K562 (cell line): ENCODE results near the gene EML2. TPM values are rescaled to one million over a fixed set of nuclear protein-coding genes. Genes with fewer than 3 reads are reported as not detected.

Source experiments
- CBX8 ChIP-seq: fragments of 200-600 bp; sonication (generic); IDR thresholded peaks from 2 replicates; pipeline ENCODE4 v1.6.1; 2012; ENCODE audit warnings: borderline replicate concordance, mixed run types, low read depth, mild to moderate bottlenecking, moderate library complexity, mixed read lengths, low read length, control low read depth, inconsistent platforms; ENCODE audit not compliant: poor library complexity, severe bottlenecking; ENCODE audit errors: extremely low read depth
- GTF2F1 ChIP-seq: IDR thresholded peaks from 2 replicates; pipeline ENCODE4 v1.6.1; 2011; ENCODE audit warnings: low read depth, low read length, improper control_type of control experiment
- HOXB6 ChIP-seq: fragments of 250-450 bp; sonication (Bioruptor Pico); IDR thresholded peaks from 2 replicates; pipeline ENCODE4 v1.5.1; 2022; ENCODE audit warnings: mild to moderate bottlenecking, borderline replicate concordance
- KDM5B ChIP-seq: fragments of 200-600 bp; sonication (generic); IDR thresholded peaks from 2 replicates; pipeline ENCODE4 v1.6.1; 2012; ENCODE audit warnings: low read depth, mild to moderate bottlenecking, moderate library complexity, low read length, control low read depth, inconsistent platforms; ENCODE audit not compliant: insufficient replicate concordance
- PHF20 ChIP-seq: fragments of 450-650 bp; IDR thresholded peaks from 2 replicates; pipeline ENCODE4 v1.6.1; 2018; ENCODE audit not compliant: partially characterized antibody
- SMARCE1 ChIP-seq: fragments of 450-650 bp; IDR thresholded peaks from 2 replicates; pipeline ENCODE4 v1.7.1; 2016; ENCODE audit warnings: mild to moderate bottlenecking
- SP1 ChIP-seq: sonication (generic); formaldehyde crosslinking; IDR thresholded peaks from 2 replicates; pipeline ENCODE4 v1.8.1; 2022; ENCODE audit warnings: mild to moderate bottlenecking, missing genetic modification reagents
- XRCC4 ChIP-seq: IDR thresholded peaks from one replicate; pipeline ENCODE4 v1.6.1; 2011; ENCODE audit not compliant: insufficient read depth, insufficient read length; ENCODE audit errors: extremely low read depth
- ZNF253 ChIP-seq: fragments of 250-450 bp; sonication (Bioruptor Pico); conservative IDR thresholded peaks from 2 replicates; pipeline ENCODE4 v1.6.1; 2021; ENCODE audit warnings: mild to moderate bottlenecking
- ZNF354B ChIP-seq: fragments of 250-450 bp; sonication (Bioruptor Pico); IDR thresholded peaks from 2 replicates; pipeline ENCODE4 v1.4.0; 2020
- ZNF408 ChIP-seq: fragments of 250-450 bp; sonication (Bioruptor Pico); IDR thresholded peaks from 2 replicates; pipeline ENCODE4 v1.4.0; 2020; ENCODE audit warnings: low read depth, mild to moderate bottlenecking, moderate library complexity
- ZNF584 ChIP-seq: fragments of 200-800 bp; sonication (Bioruptor generic); IDR thresholded peaks from 2 replicates; pipeline ENCODE4 v1.6.1; 2016; ENCODE audit warnings: low read depth, mild to moderate bottlenecking, missing genetic modification characterization, missing compliant biosample characterization
- polyA plus RNA-seq, 8 experiments: library from polyadenylated mRNA; depleted of rRNA in 4 of 8; stranded (reverse) in 5 of 8; unstranded in 3 of 8; fragments of >200 nt; fragmentation: Nextera tagmentation in 2 of 8; fragmentation: Illumina TruSeq in 1 of 8; extraction: Ambion mirVana in 2 of 8; extraction: Trizol in 1 of 8; gene quantifications; 2 replicates each; pipeline versions ENCODE4 v1.2.1 to v1.2.3, GENCODE V29; 2011 to 2014; ENCODE audit warnings: inconsistent platforms in 1 of 8, missing spikeins in 1 of 8
- total RNA-seq, 7 experiments: library from RNA; depleted of rRNA in 6 of 7; stranded (reverse); fragments of >200 nt in 6 of 7; fragmentation: Illumina TruSeq in 2 of 7; extraction: Trizol in 2 of 7; gene quantifications; 2 replicates each; pipeline versions ENCODE4 v1.2.1 to v1.2.3, GENCODE V29; 2011 to 2021; ENCODE audit warnings: low replicate concordance in 1 of 7
- TF ChIP-seq, protein P1 (sequence below), 2 experiments: fragments of 450-650 bp in 1 of 2; sonication (generic) in 1 of 2; formaldehyde crosslinking in 1 of 2; IDR thresholded peaks; 2 replicates each; pipeline versions ENCODE4 v1.7.1 to v1.9.0; 2016 to 2022; ENCODE audit warnings: inconsistent platforms in 1 of 2, mild to moderate bottlenecking in 1 of 2, missing genetic modification reagents in 1 of 2
- TF ChIP-seq, protein P2 (sequence below): IDR thresholded peaks from 3 replicates; pipeline ENCODE4 v1.6.1; 2011; ENCODE audit warnings: borderline replicate concordance, mild to moderate bottlenecking, moderate library complexity; ENCODE audit not compliant: insufficient read length; ENCODE audit errors: extremely low read depth

The EML2 gene
- total and polyA plus RNA-seq, 9 of the 15 experiments (the other 6 are each of a cell fraction or from before 2014, with no cell fraction given), result 2.6 to 69.6 (median 24.8) TPM

DNA sequence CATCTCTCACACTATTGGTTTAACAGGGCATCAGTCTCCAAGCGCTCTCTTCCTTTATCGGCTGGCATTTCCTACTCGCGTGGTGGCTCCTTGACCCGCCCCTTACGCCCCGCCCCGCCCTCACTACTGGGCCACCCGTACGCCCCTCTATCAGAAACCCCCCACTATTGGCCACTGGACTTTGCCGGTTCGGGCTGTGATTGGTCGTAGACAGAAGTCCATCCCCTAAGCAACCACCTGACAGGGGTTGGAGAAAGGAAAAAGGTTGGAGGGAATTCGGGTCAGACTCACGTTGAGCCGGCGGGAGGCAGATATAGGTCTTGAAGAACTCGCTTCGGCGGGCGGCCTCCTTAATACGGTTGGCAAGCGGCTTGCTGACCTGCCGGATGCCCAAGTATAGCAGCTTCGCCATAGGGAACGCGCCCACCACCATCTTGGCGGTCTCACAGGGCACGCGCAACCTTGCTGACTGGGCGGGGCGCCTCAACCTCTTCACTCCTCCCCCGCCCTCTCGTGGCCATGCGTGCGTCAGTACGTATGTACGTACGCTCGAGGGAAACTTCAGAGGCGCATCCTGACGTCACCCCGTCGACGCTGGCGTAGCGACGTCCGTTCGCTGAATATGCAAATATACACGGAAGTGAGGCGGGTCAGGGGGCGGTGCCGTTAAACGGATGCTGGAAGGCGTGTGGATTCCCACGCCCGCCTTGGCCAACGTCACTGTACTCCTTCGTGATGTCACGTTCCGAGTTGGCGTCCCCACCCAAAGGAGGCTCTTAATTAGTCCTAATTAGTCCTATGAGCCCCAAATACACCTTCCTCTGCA lies 54.7 kb downstream of the EML2 start, which contains the start of gene OPA3 (continued):
- TF ChIP-seq, protein P1, sequence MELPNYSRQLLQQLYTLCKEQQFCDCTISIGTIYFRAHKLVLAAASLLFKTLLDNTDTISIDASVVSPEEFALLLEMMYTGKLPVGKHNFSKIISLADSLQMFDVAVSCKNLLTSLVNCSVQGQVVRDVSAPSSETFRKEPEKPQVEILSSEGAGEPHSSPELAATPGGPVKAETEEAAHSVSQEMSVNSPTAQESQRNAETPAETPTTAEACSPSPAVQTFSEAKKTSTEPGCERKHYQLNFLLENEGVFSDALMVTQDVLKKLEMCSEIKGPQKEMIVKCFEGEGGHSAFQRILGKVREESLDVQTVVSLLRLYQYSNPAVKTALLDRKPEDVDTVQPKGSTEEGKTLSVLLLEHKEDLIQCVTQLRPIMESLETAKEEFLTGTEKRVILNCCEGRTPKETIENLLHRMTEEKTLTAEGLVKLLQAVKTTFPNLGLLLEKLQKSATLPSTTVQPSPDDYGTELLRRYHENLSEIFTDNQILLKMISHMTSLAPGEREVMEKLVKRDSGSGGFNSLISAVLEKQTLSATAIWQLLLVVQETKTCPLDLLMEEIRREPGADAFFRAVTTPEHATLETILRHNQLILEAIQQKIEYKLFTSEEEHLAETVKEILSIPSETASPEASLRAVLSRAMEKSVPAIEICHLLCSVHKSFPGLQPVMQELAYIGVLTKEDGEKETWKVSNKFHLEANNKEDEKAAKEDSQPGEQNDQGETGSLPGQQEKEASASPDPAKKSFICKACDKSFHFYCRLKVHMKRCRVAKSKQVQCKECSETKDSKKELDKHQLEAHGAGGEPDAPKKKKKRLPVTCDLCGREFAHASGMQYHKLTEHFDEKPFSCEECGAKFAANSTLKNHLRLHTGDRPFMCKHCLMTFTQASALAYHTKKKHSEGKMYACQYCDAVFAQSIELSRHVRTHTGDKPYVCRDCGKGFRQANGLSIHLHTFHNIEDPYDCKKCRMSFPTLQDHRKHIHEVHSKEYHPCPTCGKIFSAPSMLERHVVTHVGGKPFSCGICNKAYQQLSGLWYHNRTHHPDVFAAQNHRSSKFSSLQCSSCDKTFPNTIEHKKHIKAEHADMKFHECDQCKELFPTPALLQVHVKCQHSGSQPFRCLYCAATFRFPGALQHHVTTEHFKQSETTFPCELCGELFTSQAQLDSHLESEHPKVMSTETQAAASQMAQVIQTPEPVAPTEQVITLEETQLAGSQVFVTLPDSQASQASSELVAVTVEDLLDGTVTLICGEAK (IDR thresholded peaks at IDR 0.05), result peak; percentile 68
- TF ChIP-seq, protein P1 (CRISPR knock-in tag; IDR thresholded peaks at IDR 0.05), result no peak
- no peak; the same call in 1 of the 2 replicates for TF ChIP-seq GTF2F1
- TF ChIP-seq, protein P2, sequence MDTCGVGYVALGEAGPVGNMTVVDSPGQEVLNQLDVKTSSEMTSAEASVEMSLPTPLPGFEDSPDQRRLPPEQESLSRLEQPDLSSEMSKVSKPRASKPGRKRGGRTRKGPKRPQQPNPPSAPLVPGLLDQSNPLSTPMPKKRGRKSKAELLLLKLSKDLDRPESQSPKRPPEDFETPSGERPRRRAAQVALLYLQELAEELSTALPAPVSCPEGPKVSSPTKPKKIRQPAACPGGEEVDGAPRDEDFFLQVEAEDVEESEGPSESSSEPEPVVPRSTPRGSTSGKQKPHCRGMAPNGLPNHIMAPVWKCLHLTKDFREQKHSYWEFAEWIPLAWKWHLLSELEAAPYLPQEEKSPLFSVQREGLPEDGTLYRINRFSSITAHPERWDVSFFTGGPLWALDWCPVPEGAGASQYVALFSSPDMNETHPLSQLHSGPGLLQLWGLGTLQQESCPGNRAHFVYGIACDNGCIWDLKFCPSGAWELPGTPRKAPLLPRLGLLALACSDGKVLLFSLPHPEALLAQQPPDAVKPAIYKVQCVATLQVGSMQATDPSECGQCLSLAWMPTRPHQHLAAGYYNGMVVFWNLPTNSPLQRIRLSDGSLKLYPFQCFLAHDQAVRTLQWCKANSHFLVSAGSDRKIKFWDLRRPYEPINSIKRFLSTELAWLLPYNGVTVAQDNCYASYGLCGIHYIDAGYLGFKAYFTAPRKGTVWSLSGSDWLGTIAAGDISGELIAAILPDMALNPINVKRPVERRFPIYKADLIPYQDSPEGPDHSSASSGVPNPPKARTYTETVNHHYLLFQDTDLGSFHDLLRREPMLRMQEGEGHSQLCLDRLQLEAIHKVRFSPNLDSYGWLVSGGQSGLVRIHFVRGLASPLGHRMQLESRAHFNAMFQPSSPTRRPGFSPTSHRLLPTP, result no peak
- TF ChIP-seq PHF20, result peak; percentile 50
- peak; percentile 95 for TF ChIP-seq SP1 (CRISPR knock-in tag)
- TF ChIP-seq ZNF253, result 0 out of 2 replicates have a peak, but pooled peaks have one; percentile 18
- peak; percentile 79 for TF ChIP-seq KDM5B
- TF ChIP-seq ZNF584 (CRISPR knock-in tag), result no peak
- TF ChIP-seq CBX8, result no peak
- TF ChIP-seq ZNF354B (CRISPR knock-in tag), result no peak
- no peak for TF ChIP-seq ZNF408
- TF ChIP-seq SMARCE1, result no peak
- TF ChIP-seq HOXB6, result no peak
- TF ChIP-seq XRCC4, result no peak
